B cell (primary cell): ENCODE data around the gene KREMEN2. TPM values are rescaled to one million over a fixed set of nuclear protein-coding genes. Genes with fewer than 3 reads are reported as not detected.

Source experiments
- ATAC-seq: fragments of 200-7000 bp; cut with Tn5 transposase; one replicate; pipeline ENCODE4 v1.10.0; 2021; ENCODE audit warnings: low read depth, mild to moderate bottlenecking, moderate number of reproducible peaks, moderate library complexity
- CTCF ChIA-PET: fragments of 350-600 bp; sonication (Branson Sonifier 250); formaldehyde crosslinking; loops from one replicate; lab custom pipeline; 2021; ENCODE audit warnings: antibody characterized with exemption, inconsistent platforms; lab: Charles Lee
- POLR2A ChIA-PET: fragments of 350-600 bp; sonication (Branson Sonifier 250); formaldehyde crosslinking; loops from one replicate; lab custom pipeline; 2021; ENCODE audit warnings: antibody characterized with exemption; lab: Charles Lee
- DNase-seq: peaks from one replicate; pipeline ENCODE4 v3.0.0; 2013
- H2AFZ ChIP-seq: 2 replicates; pipeline ENCODE4 v1.6.1; 2012; ENCODE audit warnings: mild to moderate bottlenecking, low read depth, low read length; ENCODE audit not compliant: insufficient read depth, poor library complexity, severe bottlenecking
- H3K27ac ChIP-seq, 2 donors: 1 replicate in 1 of 2; 2 replicates in 1 of 2; pipeline ENCODE4 v1.5.1; 2012 to 2013; ENCODE audit warnings: low read length in 2 of 2, mild to moderate bottlenecking in 2 of 2, moderate library complexity in 1 of 2
- H3K27me3 ChIP-seq, 4 experiments: fragments of 200-600 bp in 1 of 4; sonication (generic) in 1 of 4; replicated peaks in 1 of 4; 1 replicate in 2 of 4; 2 replicates in 2 of 4; pipeline versions ENCODE4 v1.6.1 to v1.7.0; 2013 to 2016; ENCODE audit warnings: low read length in 3 of 4, mild to moderate bottlenecking in 2 of 4, mixed read lengths in 1 of 4, moderate library complexity in 1 of 4; ENCODE audit not compliant: insufficient read depth in 4 of 4, control insufficient read depth in 3 of 4; ENCODE audit errors: control extremely low read depth in 1 of 4
- H3K36me3 ChIP-seq, 2 experiments: replicated peaks in 1 of 2; 1 replicate in 1 of 2; 2 replicates in 1 of 2; pipeline versions ENCODE4 v1.6.1 to v1.7.1; 2013; ENCODE audit warnings: low read length in 1 of 2; ENCODE audit not compliant: insufficient read depth in 2 of 2, control insufficient read depth in 1 of 2; ENCODE audit errors: control extremely low read depth in 1 of 2, extremely low read depth in 1 of 2
- H3K4me1 ChIP-seq, 2 donors: fragments of 200-600 bp in 1 of 2; sonication (generic) in 1 of 2; 1 replicate in 1 of 2; 2 replicates in 1 of 2; pipeline versions ENCODE4 v1.5.1 to v1.6.1; 2013 to 2017; ENCODE audit warnings: low read length in 2 of 2; ENCODE audit not compliant: control insufficient read depth in 2 of 2, insufficient read depth in 2 of 2
- H3K4me2 ChIP-seq: replicated peaks from 2 replicates; pipeline ENCODE3; 2012; ENCODE audit warnings: mild to moderate bottlenecking, low read depth, low read length; ENCODE audit not compliant: poor library complexity, severe bottlenecking
- H3K4me3 ChIP-seq, 5 experiments: fragments of 200-600 bp in 1 of 5; sonication (generic) in 1 of 5; 1 replicate in 3 of 5; 2 replicates in 2 of 5; pipeline versions ENCODE4 v1.5.1 to v1.7.0; 2011 to 2016; ENCODE audit warnings: low read length in 4 of 5, mild to moderate bottlenecking in 4 of 5, low read depth in 2 of 5, control low read depth in 1 of 5, moderate library complexity in 1 of 5; ENCODE audit not compliant: insufficient read depth in 1 of 5; ENCODE audit errors: control extremely low read depth in 1 of 5, extremely low read depth in 1 of 5
- H3K79me2 ChIP-seq: fragments of 200-600 bp; sonication (generic); one replicate; pipeline ENCODE4 v1.6.0; 2016; ENCODE audit warnings: low read length; ENCODE audit not compliant: control insufficient read depth, insufficient read depth
- H3K9ac ChIP-seq: fragments of 200-600 bp; sonication (generic); 2 replicates; pipeline ENCODE4 v1.6.1; 2017; ENCODE audit warnings: mild to moderate bottlenecking, low read length, moderate library complexity
- H3K9me3 ChIP-seq, 3 donors: one replicate each; pipeline versions ENCODE4 v1.6.1 to v1.7.1; 2013; ENCODE audit warnings: low read length in 2 of 3; ENCODE audit not compliant: control insufficient read depth in 2 of 3, insufficient read depth in 1 of 3; ENCODE audit errors: control extremely low read depth in 1 of 3
- H4K20me1 ChIP-seq: 2 replicates; pipeline ENCODE4 v1.6.0; 2012; ENCODE audit warnings: mild to moderate bottlenecking, low read length; ENCODE audit not compliant: insufficient read depth, control insufficient read depth, poor library complexity, severe bottlenecking
- H3K27ac Mint-ChIP-seq: one replicate; pipeline ENCODE4 v1.8.0; 2021; ENCODE audit warnings: mixed read lengths
- H3K27me3 Mint-ChIP-seq: one replicate; pipeline ENCODE4 v1.8.0; 2021; ENCODE audit warnings: mixed read lengths
- H3K4me1 Mint-ChIP-seq: one replicate; pipeline ENCODE4 v1.8.0; 2021; ENCODE audit warnings: mixed read lengths
- H3K4me3 Mint-ChIP-seq: one replicate; pipeline ENCODE4 v1.8.0; 2021; ENCODE audit warnings: mixed read lengths
- H3K9me3 Mint-ChIP-seq: one replicate; pipeline ENCODE4 v1.8.0; 2022; ENCODE audit warnings: mixed read lengths; ENCODE audit not compliant: insufficient read depth
- WGBS: methylation state at CpG from one replicate; pipeline ENCODE4 v1.1.5; 2013; ENCODE audit warnings: missing lambda C conversion rate; ENCODE audit not compliant: insufficient coverage; 5-methylcytosine and 5-hydroxymethylcytosine counted together
- intact Hi-C: fragments of 100-400 bp; cut with micrococcal nuclease; formaldehyde crosslinking; loops from one replicate; pipeline ENCODE4 v1.10.0; 2022
- polyA plus RNA-seq: library from polyadenylated mRNA; depleted of rRNA; stranded (reverse); fragments of >200 nt; gene quantifications from 2 replicates; pipeline ENCODE4 v1.2.3, GENCODE V29; 2012
- total RNA-seq, 2 donors: library from RNA; stranded (reverse); fragments of 120-200 nt in 1 of 2; gene quantifications; 1 replicate in 1 of 2; 2 replicates in 1 of 2; pipeline versions ENCODE4 v1.2.3 to v1.2.4, GENCODE V29; 2013 to 2022
- TF ChIP-seq, protein P1 (sequence below): fragments of 200-600 bp; IDR thresholded peaks from one replicate; pipeline ENCODE4 v1.8.0; 2022; ENCODE audit warnings: antibody characterized with exemption, mild to moderate bottlenecking

KREMEN2 gene
- total and polyA plus RNA-seq, 2 donors (not counting 1 experiment from before 2014, with no cell fraction given): 0.17 to 1.1 TPM

GRCh38 chr16:2946649-2947048, 17.4 kb upstream of the KREMEN2 start:
- no peaks in the 10 kb centered on the region for H4K20me1 ChIP-seq
- no peak overlapping the region for H3K4me2 ChIP-seq
- Mint-ChIP-seq H3K9me3 (no peaks in the 10 kb centered on the region), H3K4me3 (no peak overlapping the region), H3K27ac (no peak overlapping the region), H3K27me3 (no peaks in the 10 kb centered on the region), H3K4me1 (no peaks in the 10 kb centered on the region)
- H3K4me3 ChIP-seq: no peak overlapping the region
- 100% methylated on average over 2 of the region's 4 CpGs for WGBS
- H3K36me3 ChIP-seq: peaks cover 0 to 7% of the 10 kb centered on the region in 2 experiments
- no peak overlapping the region for H3K27ac ChIP-seq
- no peak overlapping the region for H3K9ac ChIP-seq
- H3K4me1 ChIP-seq: no peaks in the 10 kb centered on the region
- POLR2A ChIA-PET: no interaction called here
- DNase-seq: no peak
- H3K27me3 ChIP-seq: no peaks in the 10 kb centered on the region
- H3K9me3 ChIP-seq: no peaks in the 10 kb centered on the region
- ATAC-seq: no peak
- TF ChIP-seq, protein P1, sequence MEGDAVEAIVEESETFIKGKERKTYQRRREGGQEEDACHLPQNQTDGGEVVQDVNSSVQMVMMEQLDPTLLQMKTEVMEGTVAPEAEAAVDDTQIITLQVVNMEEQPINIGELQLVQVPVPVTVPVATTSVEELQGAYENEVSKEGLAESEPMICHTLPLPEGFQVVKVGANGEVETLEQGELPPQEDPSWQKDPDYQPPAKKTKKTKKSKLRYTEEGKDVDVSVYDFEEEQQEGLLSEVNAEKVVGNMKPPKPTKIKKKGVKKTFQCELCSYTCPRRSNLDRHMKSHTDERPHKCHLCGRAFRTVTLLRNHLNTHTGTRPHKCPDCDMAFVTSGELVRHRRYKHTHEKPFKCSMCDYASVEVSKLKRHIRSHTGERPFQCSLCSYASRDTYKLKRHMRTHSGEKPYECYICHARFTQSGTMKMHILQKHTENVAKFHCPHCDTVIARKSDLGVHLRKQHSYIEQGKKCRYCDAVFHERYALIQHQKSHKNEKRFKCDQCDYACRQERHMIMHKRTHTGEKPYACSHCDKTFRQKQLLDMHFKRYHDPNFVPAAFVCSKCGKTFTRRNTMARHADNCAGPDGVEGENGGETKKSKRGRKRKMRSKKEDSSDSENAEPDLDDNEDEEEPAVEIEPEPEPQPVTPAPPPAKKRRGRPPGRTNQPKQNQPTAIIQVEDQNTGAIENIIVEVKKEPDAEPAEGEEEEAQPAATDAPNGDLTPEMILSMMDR: no peak
- H2AFZ ChIP-seq: no peak overlapping the region
- CTCF ChIA-PET: interaction anchor here (0.9 kb wide), 1 partner anchor 13 kb away, joined by 3 read pairs; no protein-coding TSS in a partner anchor
- intact Hi-C loops: no loop called here
- no peaks in the 10 kb centered on the region for H3K79me2 ChIP-seq

- Histone ChIP-seq H3K36me3 (peaks cover 0 to 3% of the 10 kb centered on the region in 2 experiments), H3K4me3 (no peak overlapping the region), H3K79me2 (no peaks in the 10 kb centered on the region), H3K27ac (no peak overlapping the region), H3K9ac (no peak overlapping the region), H2AFZ (no peak overlapping the region), H3K4me2 (no peak overlapping the region), H3K9me3 (no peaks in the 10 kb centered on the region), H4K20me1 (no peaks in the 10 kb centered on the region), H3K27me3 (peaks cover 0 to 2% (median 0%) of the 10 kb centered on the region in 4 experiments), H3K4me1 (peaks cover 6 to 8% of the 10 kb centered on the region in 2 donors)
- H3K27me3 Mint-ChIP-seq: no peaks in the 10 kb centered on the region
- ChIA-PET POLR2A (no interaction called here), CTCF (no interaction called here)
- no peaks in the 10 kb centered on the region for H3K9me3 Mint-ChIP-seq
- DNase-seq (no peak), ATAC-seq (no peak)
- intact Hi-C loops: no loop called here
- no peak overlapping the region for H3K27ac Mint-ChIP-seq
- 90% methylated on average over 36 of the region's 36 CpGs for WGBS
- no peak overlapping the region for H3K4me3 Mint-ChIP-seq
- TF ChIP-seq, protein P1: no peak
- H3K4me1 Mint-ChIP-seq: no peaks in the 10 kb centered on the region
Observed at GRCh38 chr16:2948807-2949704, 15.0 kb upstream of the KREMEN2 start.
